IMR-90 (cell line): ENCODE results near the gene SEC14L1. TPM values are rescaled to one million over a fixed set of nuclear protein-coding genes. Genes with fewer than 3 reads are reported as not detected.

Experiments
- ATAC-seq: fragments of 200-7000 bp; cut with Tn5 transposase; 2 replicates; pipeline ENCODE4 v1.9.1; 2020; ENCODE audit warnings: low read depth, mild to moderate bottlenecking, moderate library complexity
- BruUV-seq: library from RNA; stranded (reverse); fragments of 400-500 nt; replicated peaks from 2 replicates; lab custom pipeline; 2021; lab: Mats Ljungman, UMichigan
- CTCF ChIA-PET: fragments of 300-600 bp; formaldehyde crosslinking; extraction: SDS; loops from one replicate; lab custom pipeline; 2021; ENCODE audit warnings: antibody characterized with exemption; lab: Yijun Ruan, JAX
- POLR2A ChIA-PET: fragments of 300-600 bp; sonication (Branson Sonifier 250); formaldehyde crosslinking; loops from one replicate; lab custom pipeline; 2022; ENCODE audit warnings: antibody characterized with exemption; ENCODE audit not compliant: unreplicated experiment; lab: Charles Lee
- DNase-seq: peaks from one replicate; pipeline ENCODE4 v3.0.0; 2013
- H2AFZ ChIP-seq: replicated peaks from 2 replicates; pipeline ENCODE3; 2013; ENCODE audit warnings: low read length, mild to moderate bottlenecking; ENCODE audit not compliant: poor library complexity
- H2AK5ac ChIP-seq: 2 replicates; pipeline ENCODE4 v1.6.1; 2013; ENCODE audit warnings: low read depth, low read length, inconsistent platforms
- H2AK9ac ChIP-seq: replicated peaks from 2 replicates; pipeline ENCODE3; 2013; ENCODE audit warnings: mild to moderate bottlenecking, low read depth, low read length, moderate library complexity; ENCODE audit not compliant: poor library complexity
- H2BK120ac ChIP-seq: 2 replicates; pipeline ENCODE4 v1.6.1; 2013; ENCODE audit warnings: low read depth, low read length, inconsistent platforms
- H2BK15ac ChIP-seq: 3 replicates; pipeline ENCODE4 v1.6.1; 2013; ENCODE audit warnings: low read depth, low read length, inconsistent platforms
- H2BK20ac ChIP-seq: 2 replicates; pipeline ENCODE4 v1.6.1; 2013; ENCODE audit warnings: low read depth, mild to moderate bottlenecking, inconsistent platforms, low read length, moderate library complexity
- H2BK5ac ChIP-seq: 2 replicates; pipeline ENCODE4 v1.6.1; 2013; ENCODE audit warnings: mild to moderate bottlenecking, low read depth, low read length, inconsistent platforms; ENCODE audit not compliant: poor library complexity, severe bottlenecking
- H3K14ac ChIP-seq: replicated peaks from 2 replicates; pipeline ENCODE4 v1.6.1; 2013; ENCODE audit warnings: low read depth, low read length, inconsistent platforms
- H3K18ac ChIP-seq: 2 replicates; pipeline ENCODE4 v1.6.1; 2013; ENCODE audit warnings: low read depth, low read length, control low read depth
- H3K23ac ChIP-seq: 2 replicates; pipeline ENCODE4 v1.6.1; 2013; ENCODE audit warnings: low read depth, low read length, inconsistent platforms
- H3K27ac ChIP-seq: 2 replicates; pipeline ENCODE4 v1.5.1; 2013; ENCODE audit warnings: mild to moderate bottlenecking, control low read depth, low read length; ENCODE audit not compliant: insufficient read depth
- H3K27me3 ChIP-seq: 2 replicates; pipeline ENCODE4 v1.6.1; 2013; ENCODE audit warnings: low read length; ENCODE audit not compliant: control insufficient read depth, insufficient read depth
- H3K36me3 ChIP-seq: 2 replicates; pipeline ENCODE4 v1.6.1; 2013; ENCODE audit warnings: low read length, mixed read lengths; ENCODE audit not compliant: control insufficient read depth, insufficient read depth
- H3K4ac ChIP-seq: 2 replicates; pipeline ENCODE4 v1.6.1; 2013; ENCODE audit warnings: low read depth, low read length, inconsistent platforms
- H3K4me1 ChIP-seq: 2 replicates; pipeline ENCODE4 v1.6.1; 2013; ENCODE audit warnings: low read length, mixed read lengths; ENCODE audit not compliant: control insufficient read depth, insufficient read depth
- H3K4me2 ChIP-seq: 2 replicates; pipeline ENCODE4 v1.6.1; 2013; ENCODE audit warnings: low read depth, mild to moderate bottlenecking, control low read depth, low read length, moderate library complexity
- H3K4me3 ChIP-seq: 2 replicates; pipeline ENCODE4 v1.5.1; 2013; ENCODE audit warnings: low read depth, mild to moderate bottlenecking, control low read depth, low read length, moderate library complexity; ENCODE audit not compliant: insufficient read depth
- H3K56ac ChIP-seq: 2 replicates; pipeline ENCODE4 v1.6.1; 2013; ENCODE audit warnings: low read length, inconsistent platforms; ENCODE audit not compliant: insufficient read depth; ENCODE audit errors: extremely low read depth
- H3K79me1 ChIP-seq, 2 experiments: 2 replicates each; pipeline ENCODE4 v1.6.1; 2013; ENCODE audit warnings: low read length in 2 of 2, inconsistent platforms in 1 of 2, low read depth in 1 of 2
- H3K9ac ChIP-seq: 2 replicates; pipeline ENCODE4 v1.6.1; 2013; ENCODE audit warnings: low read depth, low read length, control low read depth
- H3K9me1 ChIP-seq: 2 replicates; pipeline ENCODE4 v1.6.1; 2013; ENCODE audit warnings: low read length, inconsistent platforms; ENCODE audit not compliant: insufficient read depth
- H3K9me3 ChIP-seq: 2 replicates; pipeline ENCODE4 v1.6.1; 2013; ENCODE audit warnings: low read length; ENCODE audit not compliant: control insufficient read depth, insufficient read depth
- H4K20me1 ChIP-seq: 2 replicates; pipeline ENCODE4 v1.6.1; 2013; ENCODE audit warnings: low read length, inconsistent platforms; ENCODE audit not compliant: insufficient read depth
- H4K5ac ChIP-seq: 2 replicates; pipeline ENCODE4 v1.6.1; 2013; ENCODE audit warnings: mild to moderate bottlenecking, low read depth, low read length, control low read depth
- H4K8ac ChIP-seq, 2 experiments: 2 replicates each; pipeline ENCODE4 v1.6.1; 2013; ENCODE audit warnings: low read depth in 2 of 2, low read length in 2 of 2, control low read depth in 1 of 2, inconsistent platforms in 1 of 2
- H4K91ac ChIP-seq: 2 replicates; pipeline ENCODE4 v1.6.1; 2013; ENCODE audit warnings: low read depth, low read length, inconsistent platforms; ENCODE audit not compliant: insufficient read depth
- CHD1 ChIP-seq: IDR thresholded peaks from 2 replicates; pipeline ENCODE4 v1.6.1; 2012; ENCODE audit warnings: low read depth, low read length, improper control_type of control experiment
- ELK1 ChIP-seq: fragments of 150-350 bp; IDR thresholded peaks from 2 replicates; pipeline ENCODE4 v1.6.1; 2016; ENCODE audit warnings: low read depth, mild to moderate bottlenecking, low read length, moderate library complexity, borderline replicate concordance
- MAZ ChIP-seq: IDR thresholded peaks from 2 replicates; pipeline ENCODE4 v1.6.1; 2012; ENCODE audit warnings: low read depth, mild to moderate bottlenecking, low read length, improper control_type of control experiment, moderate library complexity, borderline replicate concordance
- MXI1 ChIP-seq: IDR thresholded peaks from 2 replicates; pipeline ENCODE4 v1.6.1; 2012; ENCODE audit warnings: low read depth, mild to moderate bottlenecking, low read length, moderate library complexity, borderline replicate concordance
- RCOR1 ChIP-seq: IDR thresholded peaks from 2 replicates; pipeline ENCODE4 v1.6.1; 2012; ENCODE audit warnings: mild to moderate bottlenecking, low read length, improper control_type of control experiment; ENCODE audit not compliant: insufficient replicate concordance
- WGBS, 2 experiments: methylation state at CpG; one replicate each; pipeline versions ENCODE4 v1.1.5 to v1.1.7; 2013; ENCODE audit warnings: missing lambda C conversion rate in 2 of 2; ENCODE audit not compliant: insufficient read length in 1 of 2; ENCODE audit errors: extremely low coverage in 2 of 2; 5-methylcytosine and 5-hydroxymethylcytosine counted together
- dilution Hi-C: fragments of 300-500 bp; cut with HindIII; formaldehyde crosslinking; loops from one replicate; pipeline ENCODE4 v1.14.3; 2018; ENCODE audit warnings: low sequenced_read_pairs; ENCODE audit not compliant: unreplicated experiment
- in situ Hi-C: fragments of 300-500 bp; cut with MboI; formaldehyde crosslinking; loops from 3 replicates; pipeline ENCODE4 v1.14.3; 2019; ENCODE audit warnings: low sequenced_read_pairs, inconsistent platforms, mixed read lengths
- intact Hi-C: fragments of 100-400 bp; cut with micrococcal nuclease; formaldehyde crosslinking; loops from 2 replicates; pipeline ENCODE4 v1.10.0; 2022
- polyA plus RNA-seq, 3 experiments: library from polyadenylated mRNA; depleted of rRNA; stranded (reverse); fragments of >200 nt; gene quantifications; 2 replicates each; pipeline ENCODE4 v1.2.3, GENCODE V29; 2012; ENCODE audit warnings: low replicate concordance in 1 of 3
- total RNA-seq: library from RNA; depleted of rRNA; stranded (reverse); fragments of >200 nt; gene quantifications from 2 replicates; pipeline ENCODE4 v1.2.3, GENCODE V29; 2012

The SEC14L1 gene
- total and polyA plus RNA-seq, 2 of the 4 experiments (the other 2 are of a cell fraction): 24.9 to 35.8 TPM

GRCh38 chr17:77174928-77175661, 34.3 kb downstream of the SEC14L1 start:
- no peak for ATAC-seq
- H3K9me1 ChIP-seq: no peaks in the 10 kb centered on the region
- in situ Hi-C loops (loop anchor here (5.0 kb wide), 1 partner anchor 52 kb away; no protein-coding TSS in a partner anchor), dilution Hi-C loops (no loop called here), intact Hi-C loops (no loop called here)
- no peak overlapping the region for H2BK120ac ChIP-seq
- no peak overlapping the region for H3K4me3 ChIP-seq
- no peak overlapping the region for H3K23ac ChIP-seq
- peaks cover 42 to 77% of the 10 kb centered on the region in 2 experiments for H3K79me1 ChIP-seq
- TF ChIP-seq CHD1 (no peak), MXI1 (no peak), ELK1 (no peak), MAZ (no peak), RCOR1 (no peak)
- H2AK9ac ChIP-seq: no peak overlapping the region
- H3K27me3 ChIP-seq: no peaks in the 10 kb centered on the region
- H4K8ac ChIP-seq: no peak overlapping the region
- no peak overlapping the region for H3K4ac ChIP-seq
- no peak overlapping the region for H2AFZ ChIP-seq
- peaks cover 3% of the 10 kb centered on the region; the same call in 1 of the 2 replicates for H3K4me1 ChIP-seq
- ChIA-PET POLR2A (no interaction called here), CTCF (no interaction called here)
- H3K18ac ChIP-seq: no peak overlapping the region
- no peak overlapping the region for H2BK5ac ChIP-seq
- H3K9ac ChIP-seq: no peak overlapping the region
- no peak overlapping the region for H2BK15ac ChIP-seq
- no peak overlapping the region for H3K4me2 ChIP-seq
- BruUV-seq: no TSS peak
- no peak overlapping the region for H2BK20ac ChIP-seq
- no peak overlapping the region for H4K91ac ChIP-seq
- DNase-seq: no peak
- H3K14ac ChIP-seq: no peak overlapping the region
- H3K36me3 ChIP-seq: peaks cover 10% of the 10 kb centered on the region
- H4K5ac ChIP-seq: no peak overlapping the region
- no peak overlapping the region for H3K27ac ChIP-seq
- no peak overlapping the region for H3K56ac ChIP-seq
- WGBS, 2 experiments: no CpG with 5 or more reads among the region's 10 CpGs
- peaks cover 41% of the 10 kb centered on the region for H4K20me1 ChIP-seq
- no peak overlapping the region for H2AK5ac ChIP-seq
- peaks cover 15% of the 10 kb centered on the region for H3K9me3 ChIP-seq
